Measurements from ENCODE around the gene MUC5B. TPM values are rescaled to one million over a fixed set of nuclear protein-coding genes. Genes with fewer than 3 reads are reported as not detected.

Gene MUC5B
- total RNA-seq, 1 donor from 2014 or later, result not detected

DNA sequence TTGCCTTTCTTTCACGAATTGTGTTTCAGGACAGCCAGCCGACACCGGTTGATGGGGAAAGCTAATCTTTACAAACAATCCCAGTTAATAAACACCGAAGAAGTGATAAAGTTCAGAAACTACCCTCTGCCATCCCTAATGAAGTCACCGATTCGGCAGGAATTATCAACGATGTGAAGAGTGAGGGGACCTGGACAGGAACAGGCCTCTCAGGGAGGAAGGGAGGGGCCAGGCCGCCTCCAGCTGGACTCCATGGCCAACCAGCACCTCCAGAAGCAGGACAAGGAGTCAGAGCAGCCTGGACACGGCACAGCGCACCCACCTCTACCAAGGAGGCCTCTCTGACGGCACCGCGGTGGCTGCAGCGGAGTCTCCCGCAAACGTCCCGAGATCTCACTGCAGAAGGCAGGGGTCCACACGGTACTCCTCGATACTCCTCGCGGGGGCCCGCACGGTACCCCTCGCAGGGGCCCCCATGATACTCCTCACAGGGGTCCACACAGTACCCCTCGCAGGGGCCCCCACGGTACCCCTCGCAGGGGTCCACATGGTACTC, 82.7 kb downstream of the MUC5B start:
- H3K4me3 ChIP-seq (ENCODE audit: insufficient read depth, low read depth, low read length), result no peak overlapping the region
- H3K36me3 Mint-ChIP-seq (ENCODE audit: low read depth, unreplicated experiment), result no peaks in the 10 kb centered on the region
- no peak for DNase-seq (ENCODE audit: low read depth)

DNA sequence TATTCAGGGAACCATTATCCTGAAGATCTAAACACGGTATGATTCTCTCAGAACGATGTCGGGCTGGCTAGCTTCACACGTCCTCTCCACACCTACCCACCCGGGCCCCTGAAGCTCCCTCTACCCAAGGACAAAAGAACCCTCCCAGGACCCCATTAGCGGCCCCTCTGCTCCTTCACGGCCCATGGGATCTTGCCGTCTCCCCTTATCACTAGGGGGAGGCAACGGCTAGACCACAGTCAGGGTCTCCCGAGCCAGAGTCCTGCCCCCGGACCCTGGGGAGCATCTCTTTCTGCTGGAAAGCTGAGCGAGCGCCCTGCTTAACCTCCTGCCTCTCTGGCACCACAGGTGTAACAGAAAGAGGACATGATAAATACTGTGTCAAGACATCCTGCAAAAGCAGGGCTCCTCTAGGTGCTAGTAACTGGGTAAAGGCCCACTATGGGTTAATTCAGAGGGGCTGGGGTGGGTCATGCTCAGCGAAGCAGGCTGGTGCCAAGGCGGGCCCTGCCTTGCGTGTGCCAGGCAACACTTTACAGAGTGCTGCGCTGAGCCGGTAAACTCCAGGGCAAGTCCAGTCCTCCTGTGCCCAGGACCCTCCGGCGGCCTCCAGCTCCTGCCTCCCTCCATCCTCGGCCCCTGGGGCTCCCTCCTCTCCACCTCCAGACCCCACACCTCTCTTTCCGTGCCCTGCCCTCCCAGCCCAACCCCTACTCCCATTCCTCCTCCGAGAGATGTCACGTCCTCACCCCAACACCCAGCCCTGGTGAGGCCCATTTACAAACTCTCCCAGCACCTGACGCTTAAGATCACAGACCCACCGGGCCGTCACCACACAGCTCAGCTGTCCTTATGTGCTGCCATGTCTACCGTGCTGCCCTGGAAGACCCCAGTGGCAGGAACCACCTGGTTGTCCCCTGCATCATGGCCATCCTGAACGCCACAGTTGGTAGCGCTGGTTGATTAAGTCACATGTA, 83.6 kb downstream of the MUC5B start:
- H3K79me2 ChIP-seq (ENCODE audit: insufficient read depth, low read length), result peaks cover 78% of the 10 kb centered on the region
- no peak for TF ChIP-seq EZH2 (IDR thresholded peaks at IDR 0.05; ENCODE audit: insufficient read depth, low read length)
- TF ChIP-seq, protein P1, sequence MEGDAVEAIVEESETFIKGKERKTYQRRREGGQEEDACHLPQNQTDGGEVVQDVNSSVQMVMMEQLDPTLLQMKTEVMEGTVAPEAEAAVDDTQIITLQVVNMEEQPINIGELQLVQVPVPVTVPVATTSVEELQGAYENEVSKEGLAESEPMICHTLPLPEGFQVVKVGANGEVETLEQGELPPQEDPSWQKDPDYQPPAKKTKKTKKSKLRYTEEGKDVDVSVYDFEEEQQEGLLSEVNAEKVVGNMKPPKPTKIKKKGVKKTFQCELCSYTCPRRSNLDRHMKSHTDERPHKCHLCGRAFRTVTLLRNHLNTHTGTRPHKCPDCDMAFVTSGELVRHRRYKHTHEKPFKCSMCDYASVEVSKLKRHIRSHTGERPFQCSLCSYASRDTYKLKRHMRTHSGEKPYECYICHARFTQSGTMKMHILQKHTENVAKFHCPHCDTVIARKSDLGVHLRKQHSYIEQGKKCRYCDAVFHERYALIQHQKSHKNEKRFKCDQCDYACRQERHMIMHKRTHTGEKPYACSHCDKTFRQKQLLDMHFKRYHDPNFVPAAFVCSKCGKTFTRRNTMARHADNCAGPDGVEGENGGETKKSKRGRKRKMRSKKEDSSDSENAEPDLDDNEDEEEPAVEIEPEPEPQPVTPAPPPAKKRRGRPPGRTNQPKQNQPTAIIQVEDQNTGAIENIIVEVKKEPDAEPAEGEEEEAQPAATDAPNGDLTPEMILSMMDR (IDR thresholded peaks at IDR 0.05; ENCODE audit: insufficient read depth, low read depth, low read length), result no peak
- Mint-ChIP-seq H3K36me3 (ENCODE audit: low read depth, unreplicated experiment) (no peaks in the 10 kb centered on the region), H3K4me1 (ENCODE audit: low read depth, unreplicated experiment) (peaks cover 6% of the 10 kb centered on the region), H3K27ac (ENCODE audit: unreplicated experiment) (no peak overlapping the region), H3K4me3 (ENCODE audit: unreplicated experiment) (peak overlapping the region; percentile 40), H3K27me3 (ENCODE audit: low read depth, unreplicated experiment) (no peaks in the 10 kb centered on the region), H3K9me3 (ENCODE audit: unreplicated experiment) (peaks cover 9% of the 10 kb centered on the region)
- H3K9ac ChIP-seq (ENCODE audit: low read length), result no peak overlapping the region
- no peak overlapping the region for H2AFZ ChIP-seq (ENCODE audit: low read depth, low read length)
- H3K27ac ChIP-seq (ENCODE audit: low read depth, low read length), result no peak overlapping the region
- no peak overlapping the region for H3K4me3 ChIP-seq (ENCODE audit: insufficient read depth, low read depth, low read length)
- H4K20me1 ChIP-seq (ENCODE audit: insufficient read depth, low read length), result peaks cover 75% of the 10 kb centered on the region
- no peaks in the 10 kb centered on the region for H3K9me3 ChIP-seq (ENCODE audit: insufficient read depth, low read depth, low read length)
- no peak overlapping the region for H3K4me2 ChIP-seq (ENCODE audit: low read length)
- H3K36me3 ChIP-seq (ENCODE audit: insufficient read depth, low read length), result no peaks in the 10 kb centered on the region
- peaks cover 19% of the 10 kb centered on the region for H3K4me1 ChIP-seq (ENCODE audit: insufficient read depth, low read length)
- DNase-seq (ENCODE audit: low read depth), result no peak
- H3K27me3 ChIP-seq (ENCODE audit: insufficient read depth, low read length), result no peaks in the 10 kb centered on the region
- FAIRE-seq, result no peak

More for the DNA sequence above, 82.7 kb downstream of the MUC5B start:
- Mint-ChIP-seq H3K27ac (ENCODE audit: unreplicated experiment) (no peak overlapping the region), H3K27me3 (ENCODE audit: low read depth, unreplicated experiment) (no peaks in the 10 kb centered on the region), H3K4me1 (ENCODE audit: low read depth, unreplicated experiment) (peaks cover 6% of the 10 kb centered on the region), H3K4me3 (ENCODE audit: unreplicated experiment) (no peak overlapping the region), H3K9me3 (ENCODE audit: unreplicated experiment) (peaks cover 2% of the 10 kb centered on the region)
- Histone ChIP-seq H4K20me1 (ENCODE audit: insufficient read depth, low read length) (peaks cover 82% of the 10 kb centered on the region), H2AFZ (ENCODE audit: low read depth, low read length) (no peak overlapping the region), H3K4me2 (ENCODE audit: low read length) (no peak overlapping the region), H3K36me3 (ENCODE audit: insufficient read depth, low read length) (no peaks in the 10 kb centered on the region), H3K79me2 (ENCODE audit: insufficient read depth, low read length) (peaks cover 86% of the 10 kb centered on the region), H3K27me3 (ENCODE audit: insufficient read depth, low read length) (no peaks in the 10 kb centered on the region), H3K4me1 (ENCODE audit: insufficient read depth, low read length) (peaks cover 19% of the 10 kb centered on the region), H3K27ac (ENCODE audit: low read depth, low read length) (no peak overlapping the region), H3K9ac (ENCODE audit: low read length) (no peak overlapping the region), H3K9me3 (ENCODE audit: insufficient read depth, low read depth, low read length) (no peaks in the 10 kb centered on the region)
- no peak for FAIRE-seq
- no peak for TF ChIP-seq EZH2 (IDR thresholded peaks at IDR 0.05; ENCODE audit: insufficient read depth, low read length)
- TF ChIP-seq, protein P1 (IDR thresholded peaks at IDR 0.05; ENCODE audit: insufficient read depth, low read depth, low read length), result no peak

Measured in astrocyte (in vitro differentiated cells and primary cell).